NCI-H1694 treated with DMSO at 0.1 percent for 48 hours (cell line): Measurements from ENCODE around the gene MAN1A1.

Source experiments
- DNase-seq: peaks from one replicate; lab custom pipeline; 2025; lab: John Stamatoyannopoulos, UW

MAN1A1 gene

DNA sequence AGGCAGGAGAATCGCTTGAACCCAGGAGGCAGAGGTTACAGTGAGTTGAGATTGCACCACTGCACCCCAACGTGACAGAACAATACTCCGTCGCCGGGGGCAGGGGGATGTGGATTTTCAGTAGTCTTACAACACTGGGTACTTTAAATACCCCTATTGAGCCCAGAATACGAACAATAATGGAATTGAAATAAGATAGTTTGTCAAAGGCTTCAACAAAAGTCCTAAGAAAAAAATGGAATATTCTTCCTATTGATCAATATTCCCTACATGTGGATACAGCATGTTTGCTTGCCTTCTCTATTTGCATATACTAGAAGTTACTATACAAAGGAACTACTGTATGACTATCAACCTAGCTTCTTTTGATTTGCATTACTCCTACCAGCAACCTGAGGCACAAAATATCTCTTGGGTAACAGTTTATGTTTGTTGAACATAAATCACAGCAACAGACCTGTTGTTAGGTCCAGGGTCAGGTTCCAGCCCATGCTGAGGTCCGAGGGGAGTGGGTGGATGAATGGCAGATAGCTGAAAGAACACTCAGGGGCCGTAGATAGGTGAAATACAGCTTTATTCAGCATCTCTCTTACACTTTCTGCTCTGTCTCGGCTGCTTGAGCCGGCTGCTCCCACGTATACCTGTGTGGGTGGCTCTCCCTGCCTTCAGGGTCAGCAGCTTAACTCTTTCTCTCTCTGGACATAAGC is 23.8 kb downstream of the MAN1A1 start:
- DNase-seq, result no peak

DNA sequence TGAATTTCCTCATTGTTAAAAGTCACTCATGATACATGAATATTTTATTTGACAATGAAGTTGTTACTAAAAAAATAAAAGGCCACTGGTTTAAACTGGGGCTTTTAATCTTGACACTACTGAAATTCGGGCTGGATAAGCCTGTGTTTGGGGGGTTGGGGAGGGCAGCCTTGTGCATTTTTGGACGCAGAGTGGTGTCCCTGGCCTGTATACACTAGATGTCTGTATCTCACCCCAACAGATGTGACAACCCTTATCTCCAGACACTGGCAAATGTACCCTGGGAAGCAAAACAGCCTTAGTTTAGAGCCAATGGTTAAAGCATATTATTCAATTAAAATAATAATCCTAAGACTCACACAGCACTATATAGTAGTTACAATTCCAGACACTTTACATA is 24.8 kb downstream of the MAN1A1 start:
- DNase-seq, result no peak

DNA sequence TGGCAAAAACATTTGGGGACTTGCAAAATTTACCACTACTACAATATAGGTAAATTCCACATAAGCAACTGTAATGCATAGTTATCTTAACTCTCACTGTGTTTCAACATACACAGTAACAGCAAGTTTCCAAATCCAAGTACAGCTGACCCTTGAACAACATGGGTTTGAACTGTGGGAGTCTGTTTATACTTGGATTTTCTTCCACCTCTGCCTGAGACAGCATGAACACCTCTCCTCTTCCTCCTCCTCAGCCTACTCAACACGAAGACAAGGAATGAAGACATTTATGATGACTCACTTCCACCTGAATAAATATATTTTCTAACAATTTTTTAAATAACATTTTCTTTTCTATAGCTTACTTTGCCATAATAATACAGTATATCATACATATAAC is 25.6 kb downstream of the MAN1A1 start:
- no peak for DNase-seq

DNA sequence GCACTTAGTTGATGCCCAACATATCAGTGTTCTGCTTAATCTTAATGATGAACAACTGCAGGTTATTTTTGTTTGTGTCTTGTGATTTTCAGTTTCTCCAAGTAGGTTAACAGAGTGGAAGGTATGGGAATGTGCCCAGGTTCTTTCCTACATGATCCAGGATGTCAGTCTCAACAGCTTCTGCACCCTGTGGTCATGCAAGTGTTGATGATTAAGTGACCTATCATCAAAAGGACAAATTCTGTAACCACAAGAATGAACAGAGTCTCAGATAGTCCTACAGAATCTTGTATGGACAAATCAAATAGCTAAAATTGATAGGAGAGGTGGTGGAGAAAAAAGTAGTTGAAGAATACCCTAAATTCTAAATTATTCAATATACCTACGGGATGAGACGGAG is 26.1 kb downstream of the MAN1A1 start:
- DNase-seq, result no peak

DNA sequence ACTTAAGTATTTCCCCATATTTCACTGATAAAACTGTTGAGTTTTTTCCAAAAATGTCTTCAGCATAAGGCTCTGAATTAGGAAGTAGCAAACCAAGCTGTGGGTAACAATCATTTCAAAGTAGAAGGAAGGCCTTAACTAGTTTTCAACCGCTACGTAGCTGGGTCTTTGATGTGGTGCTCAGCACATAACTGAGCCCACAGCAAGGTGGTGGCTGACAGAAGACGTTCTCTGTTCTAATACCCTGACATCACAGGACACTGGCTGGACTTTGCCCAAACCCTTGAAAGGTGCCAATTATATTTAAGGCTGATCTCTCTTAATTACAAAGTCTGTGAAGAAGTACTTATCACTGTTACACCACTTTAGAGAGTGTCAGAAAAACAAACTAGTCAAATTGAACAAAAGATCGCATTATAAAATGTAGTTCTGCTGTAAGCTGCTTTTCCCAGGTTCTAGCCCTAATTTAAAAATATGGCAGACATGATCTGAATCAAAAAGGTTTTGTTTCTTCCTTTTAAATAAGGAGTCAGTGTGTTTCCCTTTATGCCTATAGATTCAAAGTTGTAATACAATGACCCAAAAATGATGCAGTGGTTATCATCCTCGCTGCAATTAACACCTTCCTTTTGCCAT is 26.7 kb downstream of the MAN1A1 start:
- no peak for DNase-seq

DNA sequence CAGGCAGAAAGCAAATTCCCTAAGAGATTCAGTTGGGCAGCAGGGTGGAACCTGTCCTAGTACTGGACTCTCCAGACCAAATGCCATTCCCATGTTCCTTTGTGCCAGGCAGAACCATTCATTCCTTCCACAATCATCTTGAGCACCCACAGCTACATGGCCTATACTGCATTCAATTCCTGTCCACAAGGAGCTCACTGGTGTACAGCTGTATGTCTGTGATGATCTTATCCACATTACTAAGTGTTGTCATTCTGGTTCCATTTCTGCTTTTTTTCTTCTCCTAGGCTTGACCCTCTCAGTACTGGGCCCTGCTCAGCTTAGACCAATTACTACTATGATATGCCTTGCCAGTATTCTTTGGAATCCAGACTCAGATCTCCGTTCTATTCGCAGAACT is 27.5 kb downstream of the MAN1A1 start:
- DNase-seq, result no peak

DNA sequence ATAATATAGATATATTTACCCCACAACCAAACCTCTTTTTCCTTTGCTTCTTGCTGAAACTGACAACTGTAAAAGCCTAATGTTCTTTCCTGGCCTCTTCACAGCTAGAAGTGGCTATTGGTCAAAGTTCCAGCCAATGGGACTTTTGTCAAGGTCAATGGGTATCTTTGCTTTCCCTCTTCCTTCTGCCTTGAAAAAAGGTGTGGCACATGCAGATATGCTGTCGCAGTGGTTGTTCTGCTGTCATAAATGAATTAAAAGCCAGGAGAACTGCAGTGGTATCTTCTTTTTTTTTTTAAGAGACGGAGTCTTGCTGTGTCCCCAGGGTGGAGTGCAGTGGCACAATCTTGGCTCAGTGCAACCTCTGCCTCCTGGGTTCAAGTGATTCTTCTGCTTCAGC is 29.9 kb downstream of the MAN1A1 start:
- DNase-seq, result no peak

DNA sequence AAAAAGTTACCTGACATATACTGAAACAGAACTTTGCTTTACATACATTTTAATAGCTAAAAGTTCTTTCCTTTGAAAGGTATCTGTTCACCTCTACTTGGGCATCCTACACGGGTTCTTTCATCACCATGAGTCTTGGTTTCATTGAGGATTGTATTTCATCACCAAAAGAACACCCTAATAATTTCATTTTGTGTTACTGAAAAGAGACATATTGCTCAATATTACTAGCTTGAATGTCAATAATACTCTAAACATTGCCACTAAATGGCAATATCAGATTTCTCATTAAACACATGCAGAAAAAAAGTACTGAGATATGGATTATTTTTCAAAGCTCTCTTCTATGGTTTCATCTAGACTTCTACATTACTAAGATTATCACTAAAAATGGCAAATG is 30.8 kb downstream of the MAN1A1 start:
- DNase-seq, result no peak

DNA sequence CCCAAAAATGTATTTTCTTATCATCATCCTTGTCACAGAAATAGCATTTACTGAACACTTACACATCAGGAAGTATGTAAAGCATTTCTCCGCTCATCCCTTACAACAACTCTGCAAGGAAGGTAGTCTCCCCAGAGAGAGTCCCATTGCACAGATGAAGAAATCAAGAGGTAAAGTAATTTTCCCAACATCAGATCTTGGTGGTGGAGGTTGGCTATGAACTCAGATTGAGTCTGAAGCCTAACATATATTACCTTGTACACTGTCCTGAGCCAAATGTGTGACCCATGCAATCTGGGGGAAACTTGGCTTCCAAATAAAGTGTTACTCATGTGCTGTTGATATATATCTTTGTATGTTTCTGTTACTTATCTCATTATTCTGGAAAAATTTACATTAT is 31.4 kb downstream of the MAN1A1 start:
- DNase-seq, result no peak

DNA sequence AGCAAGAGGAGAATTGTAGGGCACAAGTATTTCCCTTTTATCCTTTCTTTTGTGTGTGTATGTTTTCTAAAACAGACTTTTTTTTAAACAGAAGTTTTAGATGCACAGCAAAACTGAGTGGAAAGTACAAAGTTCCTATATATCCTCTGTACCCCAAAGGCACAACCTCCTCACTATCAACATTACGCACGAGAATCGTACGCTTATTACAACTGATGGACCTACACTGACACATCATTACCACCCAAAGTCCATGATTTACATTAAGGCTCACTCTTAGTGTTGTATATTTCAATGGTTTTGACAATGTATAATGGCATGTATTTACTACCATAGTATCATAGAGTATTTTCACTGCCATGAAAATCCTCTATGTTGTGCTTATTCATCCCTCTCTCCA is 32.6 kb downstream of the MAN1A1 start:
- no peak for DNase-seq

DNA sequence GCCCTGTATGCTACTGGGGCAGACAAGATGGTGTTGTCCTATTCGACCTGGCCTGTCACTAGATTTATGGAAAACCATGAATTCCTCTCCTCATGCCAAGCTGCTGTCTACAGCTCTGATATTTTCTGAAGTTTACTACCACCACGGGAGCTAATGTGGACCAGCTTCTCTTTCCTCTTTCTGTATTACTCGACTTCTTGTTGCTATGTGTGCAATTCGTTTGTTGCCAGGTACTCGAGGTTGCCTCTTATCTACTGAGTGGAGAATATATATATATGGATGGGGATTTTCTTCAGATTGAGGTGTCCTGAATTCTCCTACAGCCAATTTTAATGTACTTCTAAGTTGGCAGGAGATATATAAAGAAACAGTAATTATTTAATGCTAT is 34.7 kb downstream of the MAN1A1 start:
- no peak for DNase-seq

DNA sequence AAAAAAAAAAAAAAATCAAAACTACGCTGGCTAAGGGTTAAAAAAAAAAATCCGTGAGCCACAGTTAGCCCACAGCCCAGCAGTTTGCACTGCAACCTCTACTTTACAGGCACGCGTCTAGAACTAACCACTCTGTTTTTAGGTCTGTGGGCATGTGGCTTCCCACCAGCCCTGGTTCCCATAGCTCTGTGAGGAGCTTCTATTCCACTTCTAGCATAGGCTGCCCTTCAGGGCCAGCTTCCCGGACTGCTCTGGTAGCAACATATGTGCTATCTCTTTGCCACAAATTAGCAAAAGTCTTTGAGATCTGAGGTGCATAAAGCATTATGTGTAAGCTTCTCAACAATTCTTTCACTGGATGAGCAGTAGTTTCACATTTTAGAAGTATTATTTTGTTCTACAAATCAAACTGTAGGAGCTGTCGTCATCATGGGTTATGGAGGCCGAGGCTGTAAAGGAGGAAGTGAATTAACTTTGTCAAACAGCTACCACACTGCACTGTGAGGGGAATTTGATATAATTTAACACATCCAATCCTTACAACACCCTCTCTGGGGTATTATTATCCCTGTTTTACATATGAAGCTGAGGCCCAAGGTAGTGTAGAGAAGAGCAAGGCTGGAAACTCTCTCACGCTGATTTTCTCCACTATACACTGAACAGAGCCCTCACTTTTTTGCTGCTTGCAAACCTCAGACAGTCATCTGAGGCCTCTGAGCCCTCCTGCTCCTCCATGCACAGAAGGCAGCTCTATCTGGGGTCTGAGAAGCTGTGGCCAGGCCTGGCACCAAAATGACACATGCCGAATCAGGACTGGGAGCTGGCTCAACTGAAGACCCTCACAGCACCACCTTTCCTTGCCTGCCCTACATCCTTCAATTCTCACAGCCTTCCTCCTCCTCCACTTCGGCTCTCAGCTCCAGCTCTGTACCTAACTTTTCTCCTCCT is 35.4 kb downstream of the MAN1A1 start:
- no peak for DNase-seq

DNA sequence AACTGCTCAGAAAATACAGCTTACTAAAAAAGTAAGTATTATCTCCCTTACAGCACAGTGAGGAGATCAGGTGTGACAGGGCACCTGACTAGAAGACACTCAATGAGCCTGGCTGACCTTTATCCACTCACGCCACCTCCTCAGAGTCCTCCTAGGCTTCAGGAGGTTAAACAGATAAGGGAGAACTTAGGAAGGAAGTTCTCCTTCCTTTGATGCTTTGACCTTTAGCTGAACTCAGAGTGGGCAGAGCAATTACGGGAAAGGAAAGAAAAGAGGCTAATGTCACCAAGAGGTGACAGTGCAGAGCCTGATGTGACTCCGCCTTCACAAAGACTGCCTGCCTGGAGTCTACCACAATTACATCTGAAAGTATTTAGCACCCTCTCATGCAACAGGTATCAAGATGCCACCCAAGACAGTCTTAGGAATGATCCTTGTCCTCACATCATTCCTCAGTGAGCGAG is 36.7 kb downstream of the MAN1A1 start:
- DNase-seq, result no peak

DNA sequence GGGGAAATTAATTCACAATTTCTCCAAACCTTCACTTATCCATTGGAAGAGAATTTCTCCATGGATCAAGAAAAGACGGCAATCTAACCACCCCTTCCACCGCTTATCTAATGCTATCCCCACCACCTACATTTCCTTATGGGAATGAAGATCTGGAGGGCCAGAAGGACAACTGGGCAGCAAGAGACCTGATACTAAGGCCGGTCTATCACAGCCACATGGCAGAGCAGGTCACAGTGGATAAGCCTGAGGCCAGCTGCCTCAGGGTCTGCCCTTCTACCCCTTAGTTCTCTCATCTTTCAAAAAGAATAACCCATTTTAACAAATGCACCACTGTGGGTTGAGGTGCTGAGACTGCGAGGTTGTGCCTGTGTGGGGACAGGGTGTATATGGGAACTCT is 37.1 kb downstream of the MAN1A1 start:
- DNase-seq, result no peak

DNA sequence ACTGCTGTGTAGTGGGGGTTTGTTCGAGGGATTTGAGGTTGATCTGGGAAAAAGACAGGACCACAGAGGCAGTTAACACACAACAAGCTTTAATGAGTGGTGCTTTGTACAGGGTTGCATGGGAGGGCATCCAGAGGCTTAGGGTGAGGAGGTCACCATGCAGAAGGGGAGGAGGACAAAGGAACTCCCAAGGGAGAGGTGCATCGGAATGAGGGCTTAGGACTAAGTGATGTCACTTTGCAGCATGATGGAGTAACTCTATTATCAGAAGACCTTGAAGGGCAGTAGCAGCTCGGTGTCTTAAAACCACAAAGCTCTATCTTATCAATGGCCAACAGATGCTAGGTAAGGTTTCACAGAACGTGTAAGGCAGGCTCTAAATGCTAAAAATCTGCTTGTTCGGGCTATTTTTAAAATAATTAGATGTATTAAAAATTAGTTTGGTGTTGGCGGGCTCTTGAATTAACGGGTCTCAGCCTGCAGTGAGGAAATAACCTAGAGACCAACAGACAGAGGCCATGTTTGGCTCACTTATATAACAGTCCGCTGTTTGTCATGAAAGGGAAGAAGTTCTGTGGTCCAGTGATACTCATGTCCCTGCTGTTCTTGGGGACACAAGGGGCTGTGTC is 37.9 kb downstream of the MAN1A1 start:
- DNase-seq, result no peak

DNA sequence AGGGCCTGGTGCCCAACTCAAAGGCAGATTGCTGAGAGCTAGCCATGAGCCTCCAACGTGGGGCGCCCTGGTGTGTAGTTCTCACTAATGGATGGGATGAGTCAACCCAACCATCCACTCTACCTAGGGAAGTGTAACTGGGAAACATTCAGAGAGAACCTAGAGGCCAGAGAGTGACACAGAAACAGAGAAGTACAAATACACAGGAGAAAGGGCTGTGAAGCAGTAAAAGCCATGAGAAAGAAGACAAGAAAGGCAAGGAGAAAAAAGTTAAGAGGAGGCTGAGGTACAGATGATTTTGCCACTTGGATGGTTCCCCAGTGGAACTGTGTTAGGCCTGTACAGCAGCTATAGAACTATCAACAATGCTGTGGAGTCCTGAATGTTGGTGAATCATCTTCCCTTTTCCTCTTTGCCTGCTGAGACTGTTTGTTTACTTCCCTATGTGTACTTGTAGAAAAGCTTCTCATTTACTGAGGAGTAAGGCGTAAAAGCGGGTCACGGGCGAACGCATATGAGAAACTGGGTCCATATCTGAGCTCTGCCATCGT is 39.0 kb downstream of the MAN1A1 start:
- no peak for DNase-seq

DNA sequence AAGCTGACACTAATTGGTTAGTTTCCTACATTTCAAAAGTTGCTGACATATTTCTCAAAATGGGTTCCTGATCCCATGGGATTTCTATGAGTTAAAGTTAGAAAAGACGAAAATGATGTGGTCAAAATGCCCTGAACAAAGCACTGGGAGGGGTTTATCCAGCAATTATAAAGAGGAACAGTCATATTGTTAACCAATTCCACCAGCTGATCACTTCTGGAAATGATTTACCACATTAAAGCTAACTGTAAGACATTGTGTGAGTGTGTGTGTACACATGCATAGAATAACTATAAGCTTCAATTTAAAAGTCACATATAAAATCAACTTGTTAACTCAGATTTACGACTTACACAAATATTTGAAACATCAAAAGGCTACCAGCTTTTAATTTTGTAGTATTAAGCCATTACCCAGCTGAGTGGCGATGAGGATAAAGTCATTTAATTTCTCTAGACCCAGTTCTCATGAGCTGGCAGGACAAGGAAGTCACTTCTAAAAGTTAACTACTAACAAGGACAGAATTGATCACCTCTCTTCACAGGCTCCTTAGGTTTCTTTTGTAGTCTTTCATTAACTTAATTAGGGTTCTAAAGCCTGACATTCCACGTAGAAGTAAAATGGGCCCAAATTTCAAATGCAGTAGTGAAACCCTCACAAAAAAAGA is 40.4 kb downstream of the MAN1A1 start:
- DNase-seq, result no peak

DNA sequence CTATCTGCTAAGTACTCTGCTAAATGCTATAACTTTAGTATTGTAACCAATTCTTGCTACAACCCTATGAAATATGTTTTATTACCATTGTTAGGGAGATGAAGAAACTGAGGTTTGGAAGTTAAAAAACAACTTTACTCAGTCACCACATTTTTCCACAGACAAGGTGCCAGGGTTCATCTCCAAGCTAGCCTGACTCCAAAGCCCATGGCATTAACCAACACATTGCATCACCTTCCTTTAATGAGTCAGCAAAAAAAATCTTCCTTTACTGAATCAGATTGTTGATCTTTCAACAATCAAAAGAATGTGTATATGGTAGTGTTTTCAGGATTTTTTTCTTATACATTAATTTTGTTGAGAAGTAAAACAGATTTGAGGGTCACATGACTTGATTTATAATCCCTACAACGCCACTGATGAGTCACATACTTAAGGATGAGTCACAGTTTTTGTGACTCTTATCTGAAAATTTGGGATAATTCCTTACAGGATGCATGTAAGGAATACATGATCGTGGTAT is 41.5 kb downstream of the MAN1A1 start:
- DNase-seq, result no peak

DNA sequence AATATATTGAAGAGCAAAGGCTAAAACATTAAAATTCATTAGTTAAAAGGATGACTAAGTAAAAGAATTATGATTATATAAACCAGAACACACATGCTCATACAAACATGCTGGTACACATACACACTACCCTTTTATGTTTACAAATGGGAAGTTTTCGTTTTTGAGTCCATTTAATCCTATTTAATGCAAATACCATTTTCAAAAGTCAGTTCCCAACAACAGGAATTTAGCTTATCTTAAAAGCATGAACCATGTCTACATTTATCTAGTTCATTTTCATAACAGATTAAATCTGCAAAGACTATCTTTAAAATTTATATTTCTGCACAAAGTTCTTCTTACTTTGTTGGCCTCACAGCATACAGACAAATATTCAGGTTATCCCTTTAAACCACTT is 42.5 kb downstream of the MAN1A1 start:
- no peak for DNase-seq

DNA sequence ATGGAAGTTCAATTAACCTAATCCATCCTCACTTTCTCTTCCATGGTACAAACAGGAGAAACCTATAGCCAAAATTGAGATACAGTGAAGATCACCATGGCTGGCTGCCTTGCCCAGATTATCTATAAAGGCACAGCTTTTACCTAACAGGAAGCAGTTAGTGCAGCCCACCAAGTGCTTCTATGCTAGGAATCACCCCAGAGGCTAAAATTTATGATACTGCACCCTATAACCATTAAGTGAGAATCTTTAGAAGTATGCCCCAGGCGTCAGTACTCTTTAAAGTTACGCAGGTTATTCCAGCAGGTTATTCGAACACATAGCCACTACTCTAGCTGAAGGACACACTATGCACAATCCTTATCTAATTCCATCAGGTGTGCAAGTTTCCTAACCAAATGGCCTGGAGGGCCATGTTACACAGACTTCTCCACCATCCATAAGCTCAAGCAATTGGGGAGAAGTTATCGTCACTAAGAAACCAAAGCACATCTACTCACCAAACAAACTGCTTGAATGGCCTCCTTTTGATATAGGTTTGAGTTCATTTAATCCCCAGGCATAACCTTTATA is 43.1 kb downstream of the MAN1A1 start:
- DNase-seq, result no peak
